ENCODE results near the gene TENM3.

TENM3 gene

GRCh38 chr4:182553653-182554052 is 310.5 kb downstream of the TENM3 start:
- no peak for TF ChIP-seq CTCF (IDR thresholded peaks at IDR 0.05; ENCODE audit: low read depth, low read length)
- DNase-seq (ENCODE audit: extremely low read depth, low read depth), result no peak

- no peak for TF ChIP-seq CTCF (IDR thresholded peaks at IDR 0.05; ENCODE audit: low read depth, low read length)
- DNase-seq (ENCODE audit: extremely low read depth, low read depth), result no peak
Measured at GRCh38 chr4:182554736-182555135, 311.5 kb downstream of the TENM3 start.

GRCh38 chr4:182555997-182556418 is 312.8 kb downstream of the TENM3 start:
- DNase-seq (ENCODE audit: extremely low read depth, low read depth), result peak; percentile 54
- no peak for TF ChIP-seq CTCF (IDR thresholded peaks at IDR 0.05; ENCODE audit: low read depth, low read length)

GRCh38 chr4:182556580-182556979 is 313.4 kb downstream of the TENM3 start:
- TF ChIP-seq CTCF (IDR thresholded peaks at IDR 0.05; ENCODE audit: low read depth, low read length), result no peak
- no peak for DNase-seq (ENCODE audit: extremely low read depth, low read depth)

GRCh38 chr4:182560358-182560757 is 317.2 kb downstream of the TENM3 start:
- TF ChIP-seq CTCF (IDR thresholded peaks at IDR 0.05; ENCODE audit: low read depth, low read length), result no peak

GRCh38 chr4:182562350-182562749 is 319.1 kb downstream of the TENM3 start:
- DNase-seq (ENCODE audit: extremely low read depth, low read depth), result no peak
- no peak for TF ChIP-seq CTCF (IDR thresholded peaks at IDR 0.05; ENCODE audit: low read depth, low read length)

More at GRCh38 chr4:182560358-182560757, 317.2 kb downstream of the TENM3 start:
- DNase-seq (ENCODE audit: extremely low read depth, low read depth), result no peak

- DNase-seq (ENCODE audit: extremely low read depth, low read depth), result no peak
- TF ChIP-seq CTCF (IDR thresholded peaks at IDR 0.05; ENCODE audit: low read depth, low read length), result no peak
Measured at GRCh38 chr4:182564724-182565369, 321.6 kb downstream of the TENM3 start.
